Naive thymus-derived CD4-positive, alpha-beta T cell (primary cell): ENCODE measurements around the gene PGRMC2. TPM values are rescaled to one million over a fixed set of nuclear protein-coding genes. Genes with fewer than 3 reads are reported as not detected.
"Not testable (repeated sequence)": the region's sequence is repeated elsewhere in the genome, so short reads cannot be mapped to it uniquely, and the experiment has no call there.

ENCODE experiments used
- ATAC-seq: fragments of 150-1000 bp; cut with Tn5 transposase; 2 replicates; pipeline ENCODE4 v1.10.0; 2021; ENCODE audit warnings: mild to moderate bottlenecking, moderate library complexity
- CTCF ChIA-PET: fragments of 350-600 bp; sonication (Branson Sonifier 250); formaldehyde crosslinking; loops from one replicate; lab custom pipeline; 2021; ENCODE audit warnings: antibody characterized with exemption; lab: Charles Lee
- POLR2A ChIA-PET: fragments of 350-600 bp; sonication (Branson Sonifier 250); formaldehyde crosslinking; loops from one replicate; lab custom pipeline; 2021; ENCODE audit warnings: antibody characterized with exemption, inconsistent platforms; lab: Charles Lee
- DNase-seq, 9 donors: peaks; one replicate each; pipeline versions ENCODE4 v3.0.0 to v3.0.0-alpha.2; 2020 to 2022; ENCODE audit warnings: mixed read lengths in 1 of 9
- H3K27ac ChIP-seq: one replicate; pipeline ENCODE4 v1.7.0; 2013; ENCODE audit warnings: mild to moderate bottlenecking, low read depth, low read length, moderate library complexity
- H3K27me3 ChIP-seq, 2 donors: one replicate each; pipeline ENCODE4 v1.7.0; 2013; ENCODE audit warnings: low read length in 2 of 2, mild to moderate bottlenecking in 2 of 2, moderate library complexity in 2 of 2; ENCODE audit not compliant: control insufficient read depth in 2 of 2, insufficient read depth in 2 of 2
- H3K36me3 ChIP-seq, 3 experiments: 1 replicate in 2 of 3; 2 replicates in 1 of 3; pipeline ENCODE4 v1.7.0; 2013; ENCODE audit warnings: low read length in 3 of 3, mild to moderate bottlenecking in 3 of 3, moderate library complexity in 1 of 3; ENCODE audit not compliant: insufficient read depth in 3 of 3, control insufficient read depth in 2 of 3
- H3K4me1 ChIP-seq, 2 donors: one replicate each; pipeline ENCODE4 v1.7.0; 2013; ENCODE audit warnings: low read length in 2 of 2, mild to moderate bottlenecking in 2 of 2, moderate library complexity in 1 of 2; ENCODE audit not compliant: control insufficient read depth in 2 of 2, insufficient read depth in 2 of 2
- H3K4me3 ChIP-seq: 2 replicates; pipeline ENCODE4 v1.7.0; 2013; ENCODE audit warnings: mild to moderate bottlenecking, low read length
- H3K9me3 ChIP-seq, 3 experiments: 1 replicate in 2 of 3; 2 replicates in 1 of 3; pipeline ENCODE4 v1.7.0; 2013; ENCODE audit warnings: low read length in 3 of 3; ENCODE audit not compliant: control insufficient read depth in 2 of 3
- H3K27ac Mint-ChIP-seq, 9 donors: one replicate each; pipeline ENCODE4 v1.8.0; 2020 to 2022; ENCODE audit warnings: mixed read lengths in 9 of 9, mild to moderate bottlenecking in 8 of 9, moderate library complexity in 5 of 9, inconsistent platforms in 2 of 9
- H3K27me3 Mint-ChIP-seq, 5 donors: one replicate each; pipeline ENCODE4 v1.8.0; 2021 to 2022; ENCODE audit warnings: mixed read lengths in 5 of 5, mild to moderate bottlenecking in 1 of 5
- H3K36me3 Mint-ChIP-seq, 5 donors: one replicate each; pipeline ENCODE4 v1.8.0; 2020 to 2022; ENCODE audit warnings: mixed read lengths in 5 of 5, mild to moderate bottlenecking in 3 of 5, inconsistent platforms in 1 of 5
- H3K4me1 Mint-ChIP-seq, 7 donors: one replicate each; pipeline ENCODE4 v1.8.0; 2020 to 2022; ENCODE audit warnings: mixed read lengths in 7 of 7, mild to moderate bottlenecking in 3 of 7, inconsistent platforms in 1 of 7
- H3K4me3 Mint-ChIP-seq, 10 donors: one replicate each; pipeline ENCODE4 v1.8.0; 2020 to 2022; ENCODE audit warnings: mild to moderate bottlenecking in 10 of 10, mixed read lengths in 10 of 10, moderate library complexity in 6 of 10, inconsistent platforms in 2 of 10
- H3K9me3 Mint-ChIP-seq, 11 donors: one replicate each; pipeline ENCODE4 v1.8.0; 2020 to 2022; ENCODE audit warnings: mixed read lengths in 11 of 11, mild to moderate bottlenecking in 4 of 11, inconsistent platforms in 1 of 11, moderate library complexity in 1 of 11
- intact Hi-C, 2 donors: fragments of 100-400 bp; cut with micrococcal nuclease; formaldehyde crosslinking; loops; one replicate each; pipeline ENCODE4 v1.15.1; 2023
- polyA plus RNA-seq, 2 donors: library from polyadenylated mRNA; unstranded; fragments of 300-500 nt; fragmentation: Illumina TruSeq; gene quantifications; one replicate each; pipeline ENCODE4 v1.2.3, GENCODE V29; 2021
- total RNA-seq, 6 experiments: library from RNA in 5 of 6; stranded (reverse) in 5 of 6; gene quantifications; 1 replicate in 5 of 6; 2 replicates in 1 of 6; pipeline ENCODE4 v1.2.3 and lab custom pipeline; 2021 to 2026

PGRMC2 gene
- total and polyA plus RNA-seq, 7 experiments from 2014 or later: 17.4 to 65.6 (median 42.6) TPM

GRCh38 chr4:128268970-128269369 lies 18.6 kb downstream of the PGRMC2 start:
- ChIA-PET POLR2A (no interaction called here), CTCF (no interaction called here)
- peaks cover 0 to 10% (median 9%) of the 10 kb centered on the region in 3 experiments for H3K9me3 ChIP-seq
- H3K4me3 ChIP-seq: no peak overlapping the region
- peaks cover 0 to 16% (median 12%) of the 10 kb centered on the region in 5 donors for H3K36me3 Mint-ChIP-seq
- no peaks in the 10 kb centered on the region for H3K4me1 ChIP-seq
- no peak for DNase-seq
- intact Hi-C loops: no loop called here
- H3K9me3 Mint-ChIP-seq: peaks cover 0 to 23% (median 9%) of the 10 kb centered on the region in 11 donors
- no peak for ATAC-seq
- H3K36me3 ChIP-seq: peaks cover 0 to 6% (median 5%) of the 10 kb centered on the region in 3 experiments
- no peaks in the 10 kb centered on the region for H3K27me3 ChIP-seq
- no peak overlapping the region for H3K27ac ChIP-seq
- H3K27ac Mint-ChIP-seq: peak overlapping the region in 5 of 9 donors; percentile 12 to 76 (median 38)
- H3K4me1 Mint-ChIP-seq: peaks cover 0 to 10% (median 0%) of the 10 kb centered on the region in 7 donors
- no peaks in the 10 kb centered on the region for H3K27me3 Mint-ChIP-seq
- H3K4me3 Mint-ChIP-seq: no peak overlapping the region

GRCh38 chr4:128267745-128268144 lies 19.9 kb downstream of the PGRMC2 start:
- Mint-ChIP-seq H3K4me3 (no peak overlapping the region), H3K4me1 (peaks cover 0 to 1% (median 0%) of the 10 kb centered on the region in 7 donors), H3K27me3 (no peaks in the 10 kb centered on the region), H3K27ac (no peak overlapping the region), H3K36me3 (peaks cover 0 to 16% (median 12%) of the 10 kb centered on the region in 5 donors), H3K9me3 (peaks cover 0 to 25% (median 9%) of the 10 kb centered on the region in 11 donors)
- ATAC-seq (no peak), DNase-seq (no peak)
- no peaks in the 10 kb centered on the region for H3K27me3 ChIP-seq
- no peaks in the 10 kb centered on the region for H3K4me1 ChIP-seq
- intact Hi-C loops: no loop called here
- H3K4me3 ChIP-seq: no peak overlapping the region
- ChIA-PET POLR2A (no interaction called here), CTCF (no interaction called here)
- H3K27ac ChIP-seq: no peak overlapping the region
- peaks cover 0 to 10% (median 9%) of the 10 kb centered on the region in 3 experiments for H3K9me3 ChIP-seq
- H3K36me3 ChIP-seq: peaks cover 0 to 6% (median 5%) of the 10 kb centered on the region in 3 experiments

DNA sequence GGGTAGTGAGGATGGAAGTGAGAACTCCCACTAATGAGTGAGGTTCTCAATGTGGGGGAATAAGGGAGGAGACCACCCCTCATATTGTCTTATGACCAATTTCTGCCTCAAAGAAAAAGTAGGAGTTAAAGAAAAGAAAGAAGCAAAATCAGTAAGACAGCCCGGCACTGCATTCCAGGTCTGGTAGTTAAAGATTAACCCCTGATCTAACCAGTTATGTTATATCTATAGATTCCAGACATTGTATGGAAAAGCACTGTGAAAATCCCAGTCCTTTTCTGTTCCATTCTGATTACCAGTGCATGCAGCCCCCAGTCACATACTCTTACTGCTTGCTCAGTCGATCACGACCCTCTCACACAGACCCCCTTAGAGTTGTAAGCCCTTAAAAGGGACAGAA lies 20.4 kb downstream of the PGRMC2 start:
- POLR2A ChIA-PET, DNase-seq, H3K27ac Mint-ChIP-seq, H3K4me3 Mint-ChIP-seq, H3K4me3 ChIP-seq, H3K36me3 ChIP-seq, H3K27me3 Mint-ChIP-seq, H3K4me1 Mint-ChIP-seq, intact Hi-C loops, H3K27ac ChIP-seq, H3K4me1 ChIP-seq, H3K9me3 ChIP-seq, H3K27me3 ChIP-seq, ATAC-seq, CTCF ChIA-PET: not testable (repeated sequence)
- Mint-ChIP-seq H3K36me3 (peaks cover 0 to 16% (median 10%) of the 10 kb centered on the region in 5 donors), H3K9me3 (peaks cover 0 to 25% (median 9%) of the 10 kb centered on the region in 11 donors)

- H3K4me3 Mint-ChIP-seq, H3K9me3 ChIP-seq, H3K4me3 ChIP-seq, CTCF ChIA-PET, H3K27ac ChIP-seq, H3K36me3 ChIP-seq, H3K27me3 ChIP-seq, ATAC-seq, H3K4me1 ChIP-seq, H3K4me1 Mint-ChIP-seq, DNase-seq, POLR2A ChIA-PET, H3K36me3 Mint-ChIP-seq, intact Hi-C loops, H3K27ac Mint-ChIP-seq, H3K27me3 Mint-ChIP-seq: not testable (repeated sequence)
- H3K9me3 Mint-ChIP-seq: peaks cover 3 to 25% (median 9%) of the 10 kb centered on the region in 11 donors
These were observed 22.1 kb downstream of the PGRMC2 start for GRCh38 chr4:128265550-128265949.

- H3K27ac Mint-ChIP-seq, H3K4me3 ChIP-seq, H3K36me3 Mint-ChIP-seq, H3K27ac ChIP-seq, DNase-seq, H3K9me3 ChIP-seq, H3K4me1 Mint-ChIP-seq, ATAC-seq, intact Hi-C loops, CTCF ChIA-PET, H3K9me3 Mint-ChIP-seq, H3K4me1 ChIP-seq, POLR2A ChIA-PET, H3K36me3 ChIP-seq, H3K4me3 Mint-ChIP-seq, H3K27me3 ChIP-seq: not testable (repeated sequence)
- peaks cover 4 to 21% (median 14%) of the 10 kb centered on the region in 5 donors for H3K27me3 Mint-ChIP-seq
These were observed 27.7 kb downstream of the PGRMC2 start for GRCh38 chr4:128259889-128260288.

DNA sequence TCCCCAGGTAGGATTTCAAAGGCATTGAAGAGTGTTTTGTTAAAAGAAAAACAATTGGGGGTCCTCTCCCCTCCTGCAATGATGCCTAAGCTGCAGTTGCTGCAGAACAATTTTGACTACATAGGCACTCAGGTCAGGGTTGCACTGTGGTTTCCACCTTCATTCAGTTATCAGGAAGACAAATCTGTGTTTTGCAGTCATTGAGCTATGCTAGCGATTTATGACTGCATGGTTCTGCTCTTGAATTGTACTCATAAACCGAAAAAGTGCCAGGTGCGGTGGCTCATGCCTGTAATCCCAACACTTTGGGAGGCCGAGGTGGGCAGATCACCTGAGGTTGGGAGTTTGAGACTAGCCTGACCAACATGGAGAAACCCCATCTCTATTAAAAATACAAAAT lies 29.4 kb downstream of the PGRMC2 start:
- H3K4me3 Mint-ChIP-seq, CTCF ChIA-PET, intact Hi-C loops, H3K4me1 Mint-ChIP-seq, H3K4me1 ChIP-seq, H3K27me3 ChIP-seq, H3K27ac Mint-ChIP-seq, ATAC-seq, H3K9me3 ChIP-seq, H3K27ac ChIP-seq, POLR2A ChIA-PET, H3K36me3 Mint-ChIP-seq, H3K4me3 ChIP-seq, DNase-seq, H3K36me3 ChIP-seq, H3K9me3 Mint-ChIP-seq: not testable (repeated sequence)
- H3K27me3 Mint-ChIP-seq: peaks cover 9 to 30% (median 21%) of the 10 kb centered on the region in 5 donors

GRCh38 chr4:128256539-128256938 lies 31.1 kb downstream of the PGRMC2 start:
- Histone ChIP-seq H3K36me3 (no peaks in the 10 kb centered on the region), H3K4me1 (no peaks in the 10 kb centered on the region), H3K9me3 (no peaks in the 10 kb centered on the region), H3K27me3 (no peaks in the 10 kb centered on the region), H3K4me3 (no peak overlapping the region), H3K27ac (no peak overlapping the region)
- H3K9me3 Mint-ChIP-seq: peaks cover 0 to 8% (median 0%) of the 10 kb centered on the region in 11 donors
- CTCF ChIA-PET: no interaction called here
- POLR2A ChIA-PET: no interaction called here
- no peak overlapping the region for H3K4me3 Mint-ChIP-seq
- ATAC-seq (no peak), DNase-seq (no peak)
- peaks cover 7 to 31% (median 21%) of the 10 kb centered on the region in 5 donors for H3K27me3 Mint-ChIP-seq
- peaks cover 0 to 2% (median 0%) of the 10 kb centered on the region in 7 donors for H3K4me1 Mint-ChIP-seq
- H3K27ac Mint-ChIP-seq: no peak overlapping the region
- intact Hi-C loops: no loop called here
- H3K36me3 Mint-ChIP-seq: peaks cover 0 to 4% (median 0%) of the 10 kb centered on the region in 5 donors
